Upper lobe of right lung (tissue), 1 donor: ENCODE measurements around the gene BSN. TPM values are rescaled to one million over a fixed set of nuclear protein-coding genes. Genes with fewer than 3 reads are reported as not detected.

ENCODE experiments used
- ATAC-seq: fragments of 200-7000 bp; cut with Tn5 transposase; one replicate; pipeline ENCODE4 v1.9.1; 2020; ENCODE audit warnings: mild to moderate bottlenecking, moderate library complexity
- DNase-seq: peaks from one replicate; pipeline ENCODE4 v3.0.0-alpha.2; 2020
- H3K27ac ChIP-seq: fragments of 200-600 bp; one replicate; pipeline ENCODE4 v1.8.0; 2022
- H3K27me3 ChIP-seq: fragments of 200-600 bp; one replicate; pipeline ENCODE4 v1.8.0; 2022; ENCODE audit warnings: mild to moderate bottlenecking
- H3K36me3 ChIP-seq: fragments of 200-600 bp; one replicate; pipeline ENCODE4 v1.8.0; 2022
- H3K4me1 ChIP-seq: fragments of 200-600 bp; one replicate; pipeline ENCODE4 v1.8.0; 2022
- H3K4me3 ChIP-seq: fragments of 200-600 bp; one replicate; pipeline ENCODE4 v1.8.0; 2022; ENCODE audit warnings: mild to moderate bottlenecking
- H3K9me3 ChIP-seq: fragments of 200-600 bp; one replicate; pipeline ENCODE4 v1.8.0; 2022
- intact Hi-C: fragments of 100-400 bp; cut with DNase I; formaldehyde crosslinking; loops from one replicate; pipeline ENCODE4 v1.11.0; 2022
- total RNA-seq: library from RNA; stranded (reverse); fragmentation: NEBNext Ultra II Directional; extraction: Animal tissue kit (Norgen Biotek cat#: 25700); gene quantifications from one replicate; pipeline ENCODE4 v1.2.1, GENCODE V29; 2021
- TF ChIP-seq, protein P1 (sequence below): fragments of 200-600 bp; IDR thresholded peaks from one replicate; pipeline ENCODE4 v1.8.0; 2022; ENCODE audit warnings: antibody characterized with exemption
- donor health status: DM: no; HTN: yes; CAD: no; lungs with severe emphysema.

Gene BSN
- total RNA-seq, 1 donor from 2014 or later = 0.43 TPM

DNA sequence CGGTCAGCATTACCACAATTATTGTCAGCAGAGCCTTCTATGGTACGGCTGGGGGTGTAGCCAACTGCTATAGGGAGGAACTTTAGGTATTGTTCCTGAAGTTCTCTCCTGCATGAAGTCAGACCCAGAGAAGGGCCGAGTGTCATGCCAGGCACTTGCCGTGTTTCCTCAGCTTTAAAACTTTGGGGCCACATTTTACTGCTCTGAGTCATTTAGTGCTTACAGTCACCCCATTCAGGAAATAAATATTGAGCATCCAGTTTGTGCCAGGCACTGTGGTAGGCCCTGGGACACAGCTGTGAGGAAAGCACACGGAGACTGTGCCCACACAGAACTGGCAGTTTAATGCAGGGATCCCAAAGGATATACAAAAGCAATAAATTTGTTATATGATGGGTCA, 65.4 kb downstream of the BSN start:
- Histone ChIP-seq H3K27me3 (no peaks in the 10 kb centered on the region), H3K4me3 (no peak overlapping the region), H3K36me3 (no peaks in the 10 kb centered on the region), H3K4me1 (no peaks in the 10 kb centered on the region), H3K9me3 (no peaks in the 10 kb centered on the region), H3K27ac (no peak overlapping the region)
- DNase-seq = no peak
- intact Hi-C loops = no loop called here
- TF ChIP-seq, protein P1, sequence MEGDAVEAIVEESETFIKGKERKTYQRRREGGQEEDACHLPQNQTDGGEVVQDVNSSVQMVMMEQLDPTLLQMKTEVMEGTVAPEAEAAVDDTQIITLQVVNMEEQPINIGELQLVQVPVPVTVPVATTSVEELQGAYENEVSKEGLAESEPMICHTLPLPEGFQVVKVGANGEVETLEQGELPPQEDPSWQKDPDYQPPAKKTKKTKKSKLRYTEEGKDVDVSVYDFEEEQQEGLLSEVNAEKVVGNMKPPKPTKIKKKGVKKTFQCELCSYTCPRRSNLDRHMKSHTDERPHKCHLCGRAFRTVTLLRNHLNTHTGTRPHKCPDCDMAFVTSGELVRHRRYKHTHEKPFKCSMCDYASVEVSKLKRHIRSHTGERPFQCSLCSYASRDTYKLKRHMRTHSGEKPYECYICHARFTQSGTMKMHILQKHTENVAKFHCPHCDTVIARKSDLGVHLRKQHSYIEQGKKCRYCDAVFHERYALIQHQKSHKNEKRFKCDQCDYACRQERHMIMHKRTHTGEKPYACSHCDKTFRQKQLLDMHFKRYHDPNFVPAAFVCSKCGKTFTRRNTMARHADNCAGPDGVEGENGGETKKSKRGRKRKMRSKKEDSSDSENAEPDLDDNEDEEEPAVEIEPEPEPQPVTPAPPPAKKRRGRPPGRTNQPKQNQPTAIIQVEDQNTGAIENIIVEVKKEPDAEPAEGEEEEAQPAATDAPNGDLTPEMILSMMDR = no peak
- no peak for ATAC-seq

DNA sequence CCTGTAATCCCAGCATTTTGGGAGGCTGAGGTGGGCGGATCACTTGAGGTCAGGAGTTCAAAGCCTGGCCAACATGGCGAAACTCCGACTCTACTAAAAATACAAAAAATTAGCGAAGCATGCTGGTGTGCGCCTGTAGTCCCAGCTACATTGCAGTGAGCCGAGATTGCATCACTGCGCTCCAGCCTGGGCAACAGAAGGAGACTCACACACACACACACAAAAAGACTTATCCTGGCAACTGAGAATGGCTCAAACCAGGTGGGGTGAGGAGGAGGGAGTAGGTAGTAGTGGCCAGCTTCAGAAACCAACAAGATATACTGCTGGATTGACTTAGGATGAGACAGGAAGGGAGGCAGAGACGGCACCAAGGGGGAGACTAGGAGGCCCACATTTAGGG, 66.5 kb downstream of the BSN start:
- Histone ChIP-seq H3K27ac (no peak overlapping the region), H3K27me3 (no peaks in the 10 kb centered on the region), H3K36me3 (no peaks in the 10 kb centered on the region), H3K4me1 (no peaks in the 10 kb centered on the region), H3K4me3 (no peak overlapping the region), H3K9me3 (no peaks in the 10 kb centered on the region)
- DNase-seq (no peak), ATAC-seq (no peak)
- TF ChIP-seq, protein P1 = no peak
- intact Hi-C loops = no loop called here

DNA sequence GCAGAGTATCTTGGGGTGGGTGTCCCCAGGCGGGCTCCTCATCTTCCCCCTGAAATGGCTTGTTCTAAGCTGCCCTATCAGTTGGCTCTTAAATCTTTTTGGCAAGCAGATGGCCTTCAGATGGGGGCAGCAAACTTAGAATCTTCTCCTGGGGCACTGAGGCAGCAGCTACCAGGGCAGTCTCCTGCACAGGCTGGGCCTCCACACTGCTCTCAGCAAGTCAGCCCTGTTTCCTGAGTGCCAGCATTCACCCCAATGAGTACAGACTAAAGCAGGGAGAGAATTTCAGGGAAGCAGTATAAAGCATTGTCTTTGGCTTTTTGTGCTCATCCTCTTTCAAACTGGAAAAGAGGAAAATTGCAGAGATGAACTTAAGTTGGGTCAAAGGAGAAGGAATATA, 68.8 kb downstream of the BSN start:
- TF ChIP-seq, protein P1 = no peak
- ATAC-seq = no peak
- intact Hi-C loops = no loop called here
- Histone ChIP-seq H3K27ac (no peak overlapping the region), H3K36me3 (no peaks in the 10 kb centered on the region), H3K9me3 (no peaks in the 10 kb centered on the region), H3K27me3 (no peaks in the 10 kb centered on the region), H3K4me3 (no peak overlapping the region), H3K4me1 (no peaks in the 10 kb centered on the region)
- DNase-seq = no peak

DNA sequence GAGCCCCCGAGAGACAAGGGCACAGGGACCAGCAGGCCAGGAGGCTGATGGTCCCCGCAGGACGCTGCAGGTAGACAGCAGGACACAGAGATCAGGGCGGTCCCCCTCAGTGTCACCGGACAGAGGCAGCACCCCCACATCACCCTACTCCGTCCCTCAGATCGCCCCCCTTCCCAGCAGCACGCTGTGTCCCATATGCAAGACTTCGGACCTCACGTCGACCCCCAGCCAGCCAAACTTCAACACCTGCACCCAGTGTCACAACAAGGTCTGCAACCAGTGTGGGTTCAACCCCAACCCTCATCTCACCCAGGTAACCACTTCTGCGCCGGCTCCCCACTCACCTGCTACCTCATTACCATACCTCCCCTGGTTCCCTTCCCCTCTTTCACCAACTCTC, 70.8 kb downstream of the BSN start:
- DNase-seq (no peak), ATAC-seq (no peak)
- TF ChIP-seq, protein P1 = no peak
- no peak overlapping the region for H3K4me3 ChIP-seq
- H3K27ac ChIP-seq = no peak overlapping the region
- H3K27me3 ChIP-seq = no peaks in the 10 kb centered on the region
- H3K36me3 ChIP-seq = no peaks in the 10 kb centered on the region
- H3K9me3 ChIP-seq = no peaks in the 10 kb centered on the region
- intact Hi-C loops = no loop called here
- H3K4me1 ChIP-seq = no peaks in the 10 kb centered on the region

DNA sequence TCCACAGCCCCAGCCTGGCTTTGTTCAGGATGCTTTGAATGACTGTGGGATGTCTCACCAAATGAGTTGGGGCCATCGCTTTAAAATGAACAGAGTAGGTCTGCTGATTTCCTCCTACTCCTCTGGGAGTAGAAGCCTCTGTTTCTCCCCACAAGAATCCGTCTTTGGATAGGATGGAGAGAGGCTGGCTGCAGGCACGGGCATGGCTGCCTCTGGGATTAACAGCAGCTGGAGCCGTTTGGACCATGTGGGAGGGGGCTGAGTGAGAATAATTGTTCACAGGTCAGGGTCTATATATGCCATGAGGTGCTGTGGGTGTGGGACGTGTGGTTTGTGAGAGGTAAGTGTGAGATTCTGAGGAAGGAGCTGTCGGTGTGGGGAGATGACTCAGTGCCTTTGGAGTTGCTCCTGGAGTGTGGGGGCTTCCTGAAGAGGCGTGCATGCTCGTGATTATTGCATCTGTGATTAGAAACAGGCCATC, 71.9 kb downstream of the BSN start:
- intact Hi-C loops = no loop called here
- H3K4me1 ChIP-seq = no peaks in the 10 kb centered on the region
- H3K27me3 ChIP-seq = no peaks in the 10 kb centered on the region
- H3K9me3 ChIP-seq = no peaks in the 10 kb centered on the region
- DNase-seq (no peak), ATAC-seq (no peak)
- TF ChIP-seq, protein P1 = no peak
- H3K4me3 ChIP-seq = no peak overlapping the region
- no peak overlapping the region for H3K27ac ChIP-seq
- H3K36me3 ChIP-seq = no peaks in the 10 kb centered on the region

DNA sequence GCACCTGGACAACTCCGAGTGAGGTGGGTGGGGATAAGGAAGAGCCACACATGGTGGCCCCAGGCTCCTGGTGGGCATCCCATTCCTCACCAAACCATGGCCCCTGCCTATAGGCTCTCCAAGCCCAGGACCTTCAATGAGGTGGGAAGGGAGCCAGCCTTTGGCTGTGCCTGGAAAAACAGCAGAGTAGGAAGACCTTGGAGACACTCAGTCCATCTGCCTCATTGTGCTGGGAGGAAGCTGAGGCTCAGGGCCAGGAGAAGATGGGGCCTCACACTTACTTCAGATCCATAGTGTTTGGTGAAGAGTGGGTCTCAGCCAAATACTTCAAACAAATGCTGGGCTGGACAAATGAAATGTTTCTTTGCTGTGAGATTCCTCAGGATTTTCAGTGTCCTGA, 72.5 kb downstream of the BSN start:
- H3K27me3 ChIP-seq = no peaks in the 10 kb centered on the region
- ATAC-seq = no peak
- H3K4me1 ChIP-seq = no peaks in the 10 kb centered on the region
- TF ChIP-seq, protein P1 = no peak
- intact Hi-C loops = no loop called here
- DNase-seq = no peak
- no peaks in the 10 kb centered on the region for H3K36me3 ChIP-seq
- H3K27ac ChIP-seq = no peak overlapping the region
- no peaks in the 10 kb centered on the region for H3K9me3 ChIP-seq
- no peak overlapping the region for H3K4me3 ChIP-seq
